DND-41 (cell line): ENCODE measurements around the gene METRN.

ENCODE experiments used
- ATAC-seq: fragments of 200-7000 bp; cut with Tn5 transposase; 3 replicates; pipeline ENCODE4 v1.9.1; 2021; ENCODE audit warnings: low read depth; ENCODE audit not compliant: insufficient read depth
- DNase-seq: peaks from one replicate; pipeline ENCODE4 v3.0.0-alpha.2; 2020
- H2AFZ ChIP-seq: 2 replicates; pipeline ENCODE4 v1.6.0; 2012; ENCODE audit warnings: low read depth, low read length
- H3K27ac ChIP-seq: 2 replicates; pipeline ENCODE4 v1.5.1; 2012; ENCODE audit warnings: low read length, inconsistent platforms
- H3K27me3 ChIP-seq: fragments of 200-600 bp; sonication (generic); 2 replicates; pipeline ENCODE4 v1.6.0; 2012; ENCODE audit warnings: low read length, mild to moderate bottlenecking, inconsistent platforms; ENCODE audit not compliant: insufficient read depth, poor library complexity
- H3K36me3 ChIP-seq: 2 replicates; pipeline ENCODE4 v1.5.1; 2012; ENCODE audit warnings: low read length, inconsistent platforms; ENCODE audit not compliant: insufficient read depth
- H3K4me1 ChIP-seq: 2 replicates; pipeline ENCODE4 v1.5.1; 2012; ENCODE audit warnings: mild to moderate bottlenecking, low read length; ENCODE audit not compliant: insufficient read depth
- H3K4me2 ChIP-seq: 2 replicates; pipeline ENCODE4 v1.6.0; 2012; ENCODE audit warnings: mild to moderate bottlenecking, moderate library complexity, low read length, inconsistent platforms; ENCODE audit not compliant: insufficient read depth
- H3K4me3 ChIP-seq, 2 experiments: fragments of 200-600 bp in 1 of 2; shearing (Covaris generic) in 1 of 2; 2 replicates each; pipeline ENCODE4 v1.5.1; 2012 to 2016; ENCODE audit warnings: inconsistent platforms in 2 of 2, low read length in 2 of 2, mild to moderate bottlenecking in 2 of 2, low read depth in 1 of 2, moderate library complexity in 1 of 2
- H3K79me2 ChIP-seq: 2 replicates; pipeline ENCODE4 v1.6.0; 2012; ENCODE audit warnings: low read length, inconsistent platforms; ENCODE audit not compliant: insufficient read depth
- H3K9ac ChIP-seq: 2 replicates; pipeline ENCODE4 v1.6.0; 2012; ENCODE audit warnings: low read depth, mild to moderate bottlenecking, inconsistent platforms, low read length, moderate library complexity
- H3K9me3 ChIP-seq: 2 replicates; pipeline ENCODE4 v1.5.1; 2012; ENCODE audit warnings: low read length, moderate library complexity, mild to moderate bottlenecking, inconsistent platforms; ENCODE audit not compliant: insufficient read depth, severe bottlenecking
- H4K20me1 ChIP-seq: 2 replicates; pipeline ENCODE4 v1.6.0; 2012; ENCODE audit warnings: low read length; ENCODE audit not compliant: insufficient read depth
- EZH2 ChIP-seq: IDR thresholded peaks from 3 replicates; pipeline ENCODE4 v1.6.1; 2012; ENCODE audit warnings: borderline replicate concordance, low read depth, mild to moderate bottlenecking, moderate library complexity, low read length, inconsistent platforms; ENCODE audit not compliant: severe bottlenecking
- TF ChIP-seq, protein P1 (sequence below): IDR thresholded peaks from 2 replicates; pipeline ENCODE4 v1.5.1; 2012; ENCODE audit warnings: borderline replicate concordance, low read length, moderate library complexity, mild to moderate bottlenecking; ENCODE audit not compliant: poor library complexity, severe bottlenecking; ENCODE audit errors: extremely low read depth

Gene METRN

DNA sequence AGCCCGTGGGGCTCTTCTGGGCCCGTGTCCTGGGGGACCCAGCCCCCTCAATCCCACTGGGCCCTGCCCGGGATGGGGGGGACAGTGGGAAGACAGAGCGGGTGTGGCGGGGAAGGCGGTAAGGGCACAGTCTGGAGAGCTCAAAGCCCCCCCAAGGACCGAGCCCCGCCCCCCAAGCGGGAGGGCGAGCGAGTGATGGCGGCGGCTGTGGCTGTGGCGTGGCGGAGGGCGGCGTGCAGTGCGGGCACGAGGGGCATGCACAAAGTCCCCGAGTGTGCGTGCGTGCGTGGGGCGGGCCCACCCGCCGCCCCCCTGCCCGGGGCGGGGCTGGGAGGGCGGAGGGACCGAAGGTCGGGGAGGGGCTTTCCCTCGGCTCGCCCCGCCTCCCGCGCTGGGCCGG, 21.2 kb upstream of the METRN start:
- 0 out of 2 replicates have a peak, but pooled peaks cover under 1% of the 10 kb centered on the region for H4K20me1 ChIP-seq
- no peak overlapping the region for H2AFZ ChIP-seq
- no peak for ATAC-seq
- H3K4me1 ChIP-seq, result peaks cover 18% of the 10 kb centered on the region
- H3K9ac ChIP-seq, result no peak overlapping the region
- TF ChIP-seq, protein P1, sequence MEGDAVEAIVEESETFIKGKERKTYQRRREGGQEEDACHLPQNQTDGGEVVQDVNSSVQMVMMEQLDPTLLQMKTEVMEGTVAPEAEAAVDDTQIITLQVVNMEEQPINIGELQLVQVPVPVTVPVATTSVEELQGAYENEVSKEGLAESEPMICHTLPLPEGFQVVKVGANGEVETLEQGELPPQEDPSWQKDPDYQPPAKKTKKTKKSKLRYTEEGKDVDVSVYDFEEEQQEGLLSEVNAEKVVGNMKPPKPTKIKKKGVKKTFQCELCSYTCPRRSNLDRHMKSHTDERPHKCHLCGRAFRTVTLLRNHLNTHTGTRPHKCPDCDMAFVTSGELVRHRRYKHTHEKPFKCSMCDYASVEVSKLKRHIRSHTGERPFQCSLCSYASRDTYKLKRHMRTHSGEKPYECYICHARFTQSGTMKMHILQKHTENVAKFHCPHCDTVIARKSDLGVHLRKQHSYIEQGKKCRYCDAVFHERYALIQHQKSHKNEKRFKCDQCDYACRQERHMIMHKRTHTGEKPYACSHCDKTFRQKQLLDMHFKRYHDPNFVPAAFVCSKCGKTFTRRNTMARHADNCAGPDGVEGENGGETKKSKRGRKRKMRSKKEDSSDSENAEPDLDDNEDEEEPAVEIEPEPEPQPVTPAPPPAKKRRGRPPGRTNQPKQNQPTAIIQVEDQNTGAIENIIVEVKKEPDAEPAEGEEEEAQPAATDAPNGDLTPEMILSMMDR, result no peak
- TF ChIP-seq EZH2, result no peak
- no peak overlapping the region for H3K27ac ChIP-seq
- no peaks in the 10 kb centered on the region for H3K9me3 ChIP-seq
- no peaks in the 10 kb centered on the region for H3K36me3 ChIP-seq
- H3K79me2 ChIP-seq, result peaks cover 13% of the 10 kb centered on the region
- no peak for DNase-seq
- H3K27me3 ChIP-seq, result no peaks in the 10 kb centered on the region
- H3K4me2 ChIP-seq, result no peak overlapping the region
- H3K4me3 ChIP-seq, result no peak overlapping the region

DNA sequence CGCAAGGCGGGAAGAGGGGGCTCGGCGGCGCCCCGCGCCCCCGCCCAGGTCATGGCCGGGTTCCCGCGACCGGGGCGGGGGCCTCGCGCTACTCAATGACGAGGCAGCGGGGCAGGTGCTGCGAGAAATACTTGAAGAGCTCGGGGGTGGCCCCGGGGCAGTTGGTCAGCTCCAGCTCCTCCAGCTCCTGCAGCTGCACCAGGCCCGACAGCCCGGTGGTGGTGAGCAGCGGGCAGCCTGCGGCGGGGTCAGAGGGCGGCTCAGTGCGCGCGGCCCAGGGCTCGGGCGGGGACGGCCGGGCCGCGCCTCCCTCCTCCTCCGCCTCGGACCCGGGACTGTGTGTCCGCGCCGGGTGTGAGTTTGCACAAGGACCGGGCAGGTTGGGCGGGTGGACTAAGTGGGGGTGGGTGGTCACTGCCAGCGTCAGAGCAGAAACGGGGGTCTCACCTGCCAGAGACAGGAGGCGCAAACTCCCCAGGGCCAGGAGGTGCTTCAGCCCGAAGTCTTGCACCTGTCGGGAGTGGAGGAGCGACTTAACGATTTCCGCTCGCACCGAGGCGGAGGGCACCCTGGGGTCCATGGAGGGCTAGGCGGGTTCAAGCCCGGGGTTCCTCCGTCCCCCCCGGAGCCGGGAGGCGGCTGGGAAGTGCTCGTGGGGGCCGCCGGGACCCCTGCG, 20.6 kb upstream of the METRN start:
- H3K27me3 ChIP-seq, result no peaks in the 10 kb centered on the region
- no peaks in the 10 kb centered on the region for H3K9me3 ChIP-seq
- DNase-seq, result no peak
- H3K4me3 ChIP-seq, result no peak overlapping the region
- H2AFZ ChIP-seq, result no peak overlapping the region
- ATAC-seq, result no peak
- H3K9ac ChIP-seq, result no peak overlapping the region
- H3K4me2 ChIP-seq, result no peak overlapping the region
- H3K27ac ChIP-seq, result no peak overlapping the region
- TF ChIP-seq, protein P1, result no peak
- no peak for TF ChIP-seq EZH2
- H3K4me1 ChIP-seq, result peaks cover 12% of the 10 kb centered on the region
- peaks cover 7% of the 10 kb centered on the region for H3K79me2 ChIP-seq
- no peaks in the 10 kb centered on the region for H4K20me1 ChIP-seq
- no peaks in the 10 kb centered on the region for H3K36me3 ChIP-seq

DNA sequence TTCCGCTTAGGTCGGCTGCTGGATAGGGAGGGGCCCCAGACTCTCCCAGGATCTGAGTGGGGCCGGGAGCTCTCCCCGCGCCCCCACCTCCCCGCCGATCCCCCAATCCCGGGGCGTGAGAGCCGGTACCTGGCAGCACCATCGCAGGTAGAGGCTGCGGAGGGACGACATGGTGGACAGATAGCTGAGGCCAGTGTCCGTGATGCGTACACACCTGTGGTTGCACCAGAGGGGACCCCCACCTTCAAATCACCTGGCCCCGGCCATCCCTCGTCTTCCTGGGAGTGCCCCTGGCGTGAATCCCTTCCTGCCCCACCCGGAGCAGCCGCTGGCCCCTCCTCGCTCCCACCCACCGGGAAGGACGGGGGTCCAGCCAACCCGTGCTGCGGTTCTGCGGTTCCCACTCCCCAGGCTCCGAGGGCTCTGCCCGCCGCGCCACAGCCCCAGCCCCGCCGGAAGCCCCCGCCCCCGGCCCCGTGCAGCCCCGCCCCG, 20.0 kb upstream of the METRN start:
- Histone ChIP-seq H4K20me1 (peaks cover 2% of the 10 kb centered on the region; the same call in 1 of the 2 replicates), H3K9ac (no peak overlapping the region), H3K9me3 (no peaks in the 10 kb centered on the region), H2AFZ (no peak overlapping the region), H3K4me3 (no peak overlapping the region), H3K4me1 (peaks cover 7% of the 10 kb centered on the region; the same call in 1 of the 2 replicates), H3K79me2 (peaks cover 1% of the 10 kb centered on the region), H3K4me2 (no peak overlapping the region), H3K27ac (no peak overlapping the region), H3K36me3 (no peaks in the 10 kb centered on the region), H3K27me3 (no peaks in the 10 kb centered on the region)
- ATAC-seq (no peak), DNase-seq (no peak)
- no peak for TF ChIP-seq EZH2
- TF ChIP-seq, protein P1, result no peak
